GDM1 (cell line): ENCODE measurements around the gene DDIT4L.
"Not testable (repeated sequence)": the region's sequence is repeated elsewhere in the genome, so short reads cannot be mapped to it uniquely, and the experiment has no call there.

Source experiments
- DNase-seq: peaks from one replicate; lab custom pipeline; 2025; lab: John Stamatoyannopoulos, UW

DDIT4L gene

GRCh38 chr4:100189820-100190642, at the start of gene DDIT4L:
DDIT4L (minus strand) TSS chr4:100190468; CDS start chr4:100189983, 485 bp downstream.
- no peak for DNase-seq

GRCh38 chr4:100240008-100240407, 49.7 kb upstream of the DDIT4L start:
- no peak for DNase-seq

- DNase-seq: no peak
Measured at GRCh38 chr4:100224721-100225120, 34.5 kb upstream of the DDIT4L start.

- no peak for DNase-seq
Measured at GRCh38 chr4:100224160-100224559, 33.9 kb upstream of the DDIT4L start.

GRCh38 chr4:100208964-100209363, 18.7 kb upstream of the DDIT4L start:
- no peak for DNase-seq

- no peak for DNase-seq
Measured at GRCh38 chr4:100208459-100208858, 18.2 kb upstream of the DDIT4L start.

GRCh38 chr4:100206850-100207249, 16.6 kb upstream of the DDIT4L start:
- DNase-seq: no peak

- no peak for DNase-seq
Measured at GRCh38 chr4:100198061-100198460, 7.8 kb upstream of the DDIT4L start.

GRCh38 chr4:100196388-100197071, 6.3 kb upstream of the DDIT4L start:
- DNase-seq: not testable (repeated sequence)

GRCh38 chr4:100190643-100191600, 654 bp upstream of the DDIT4L start:
- no peak for DNase-seq

- DNase-seq: no peak
Measured at GRCh38 chr4:100188829-100189228, 1.4 kb downstream of the DDIT4L start.

- DNase-seq: no peak
Measured at GRCh38 chr4:100187781-100188180, 2.5 kb downstream of the DDIT4L start.

- DNase-seq: no peak
Measured at GRCh38 chr4:100184787-100185186, 5.5 kb downstream of the DDIT4L start.

GRCh38 chr4:100177855-100178254, 12.4 kb downstream of the DDIT4L start:
- DNase-seq: no peak

GRCh38 chr4:100177126-100177525, 13.1 kb downstream of the DDIT4L start:
- DNase-seq: no peak

- no peak for DNase-seq
Measured at GRCh38 chr4:100175858-100176257, 14.4 kb downstream of the DDIT4L start.

GRCh38 chr4:100174985-100175383, 15.3 kb downstream of the DDIT4L start:
- DNase-seq: no peak

GRCh38 chr4:100170986-100171385, 19.3 kb downstream of the DDIT4L start:
- no peak for DNase-seq

GRCh38 chr4:100169491-100170485, 20.5 kb downstream of the DDIT4L start:
- DNase-seq: no peak

- no peak for DNase-seq
Measured at GRCh38 chr4:100168521-100168920, 21.7 kb downstream of the DDIT4L start.
